ENCODE results near the gene TNS3.

Gene TNS3

DNA sequence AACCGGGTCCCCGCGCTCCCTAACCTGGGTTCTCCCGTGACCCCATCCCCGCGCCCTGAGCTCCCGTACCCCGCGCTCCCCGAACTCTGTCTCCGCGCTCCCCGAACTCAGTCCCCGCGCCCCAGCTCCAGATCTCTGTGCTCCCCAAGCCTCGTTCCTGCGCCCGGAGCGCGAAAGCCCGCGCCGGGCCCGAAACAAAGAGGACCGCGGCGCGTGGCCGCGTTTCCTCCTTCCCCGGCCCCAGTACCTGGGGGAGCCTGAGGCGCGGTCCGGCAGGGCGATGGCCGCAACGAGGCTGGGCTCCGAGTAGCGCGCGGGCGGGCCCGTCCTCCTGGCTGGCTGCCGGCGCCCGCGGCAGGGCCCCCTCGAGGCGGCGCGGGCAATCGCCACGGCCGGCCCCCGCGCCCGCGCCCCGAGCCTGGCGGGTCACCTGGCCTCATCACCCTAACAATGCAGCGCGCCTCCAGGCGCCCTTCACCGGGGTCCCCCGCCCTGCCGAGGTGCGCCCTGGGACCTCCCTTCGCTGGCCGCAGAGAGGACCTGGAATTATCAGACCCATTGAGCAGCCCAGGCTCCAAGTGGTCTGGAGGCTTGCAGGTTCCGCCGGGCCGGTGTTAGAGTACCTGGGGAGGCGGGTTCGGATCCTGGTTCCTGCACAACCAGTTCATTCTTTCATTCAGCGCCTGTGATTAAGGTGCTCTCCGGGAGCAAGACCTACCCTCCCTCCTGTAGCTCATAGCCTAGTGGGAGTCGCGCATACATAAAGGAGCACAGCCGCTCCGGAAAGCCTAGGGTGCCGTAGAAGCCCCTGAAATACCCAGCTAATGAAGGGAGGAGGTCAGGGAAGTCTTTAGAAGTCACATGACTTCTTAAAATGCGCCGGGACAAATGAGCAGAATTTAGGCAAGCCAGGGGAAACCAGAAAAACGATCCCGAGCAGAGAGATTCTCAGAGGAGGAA, at the start of gene TNS3:
TSS of gene TNS3 (minus strand) at position 308 of the 960 bp plus-strand sequence. CDS start 142,475 bp downstream, outside the sequence.
- Histone ChIP-seq H3K27me3 (ENCODE audit: insufficient read depth, low read length) (no peaks in the 10 kb centered on the region), H3K79me2 (ENCODE audit: control insufficient read depth, insufficient read depth, low read length, unreplicated experiment) (peaks cover 48% of the 10 kb centered on the region), H3K27ac (ENCODE audit: low read depth, low read length) (peak within 1 kb of the TSS; percentile 96), H3K36me3 (ENCODE audit: insufficient read depth, low read length) (no peaks in the 10 kb centered on the region), H3K4me1 (ENCODE audit: control insufficient read depth, insufficient read depth, low read length, unreplicated experiment) (peaks cover 54% of the 10 kb centered on the region), H3K4me3 (ENCODE audit: low read depth, low read length) (peak within 1 kb of the TSS; percentile 92), H2AFZ (ENCODE audit: low read length, unreplicated experiment) (peak within 1 kb of the TSS; percentile 40)

DNA sequence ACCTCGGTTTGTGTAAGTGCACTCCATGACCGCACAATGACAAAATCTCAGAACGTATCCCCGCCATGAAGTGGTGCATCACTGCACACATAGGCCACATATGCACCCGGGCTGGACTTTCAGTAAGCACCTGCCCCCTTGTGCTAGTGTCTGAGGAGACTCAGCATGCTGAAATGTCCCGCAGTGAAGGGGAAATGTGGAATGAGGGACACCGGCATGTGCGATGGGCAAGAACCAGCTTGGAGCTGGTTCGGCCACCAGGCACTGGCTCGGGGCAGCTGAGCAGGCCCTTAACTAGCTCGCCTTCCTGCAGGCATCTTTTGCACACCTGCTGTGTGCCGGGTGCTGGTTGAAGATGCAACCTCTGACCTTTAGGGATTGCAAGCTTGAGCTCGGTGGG, 49.8 kb upstream of the TNS3 start:
- no peak overlapping the region for H3K27ac ChIP-seq (ENCODE audit: low read depth, low read length)
- H2AFZ ChIP-seq (ENCODE audit: low read length, unreplicated experiment): no peak overlapping the region
- no peaks in the 10 kb centered on the region for H3K36me3 ChIP-seq (ENCODE audit: insufficient read depth, low read length)
- no peaks in the 10 kb centered on the region for H3K27me3 ChIP-seq (ENCODE audit: insufficient read depth, low read length)
- H3K4me3 ChIP-seq (ENCODE audit: low read depth, low read length): no peak overlapping the region
- H3K79me2 ChIP-seq (ENCODE audit: control insufficient read depth, insufficient read depth, low read length, unreplicated experiment): no peaks in the 10 kb centered on the region
- peaks cover 17% of the 10 kb centered on the region for H3K4me1 ChIP-seq (ENCODE audit: control insufficient read depth, insufficient read depth, low read length, unreplicated experiment)

DNA sequence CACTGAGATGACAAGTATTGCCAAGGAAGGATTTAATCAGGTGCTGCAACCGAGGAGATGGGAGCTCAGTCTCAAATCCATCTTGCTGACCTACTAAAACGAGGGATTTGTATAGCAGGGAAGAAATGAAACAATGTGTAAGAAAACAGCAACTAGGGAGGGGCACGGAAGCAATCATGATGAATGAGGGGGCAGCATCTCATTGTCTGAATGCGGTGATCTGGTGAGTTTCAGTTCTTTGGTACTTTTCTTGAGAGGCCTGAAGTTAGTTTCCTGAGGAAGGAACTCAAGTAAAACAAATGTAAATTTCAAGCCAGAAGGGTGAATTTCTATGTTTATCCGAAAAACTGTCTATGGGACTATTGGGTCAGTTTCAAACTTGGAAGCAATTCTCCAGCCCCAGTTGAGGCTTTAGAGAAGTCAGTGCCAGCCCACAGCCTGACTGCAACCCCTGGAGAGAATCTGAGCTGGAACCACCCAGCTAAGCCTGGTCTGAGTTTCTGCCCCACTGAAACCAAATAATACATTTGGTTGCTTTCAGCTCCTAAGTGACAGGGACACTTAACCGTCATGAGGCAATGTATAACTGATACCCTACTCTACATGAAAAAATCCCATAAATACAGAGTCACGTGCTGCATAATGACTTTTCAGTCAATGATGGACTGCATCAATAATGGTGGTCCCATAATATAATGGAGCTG, 45.8 kb upstream of the TNS3 start:
- Histone ChIP-seq H3K79me2 (ENCODE audit: control insufficient read depth, insufficient read depth, low read length, unreplicated experiment) (no peaks in the 10 kb centered on the region), H3K27me3 (ENCODE audit: insufficient read depth, low read length) (no peaks in the 10 kb centered on the region), H3K4me1 (ENCODE audit: control insufficient read depth, insufficient read depth, low read length, unreplicated experiment) (peaks cover 9% of the 10 kb centered on the region), H3K4me3 (ENCODE audit: low read depth, low read length) (no peak overlapping the region), H2AFZ (ENCODE audit: low read length, unreplicated experiment) (no peak overlapping the region), H3K36me3 (ENCODE audit: insufficient read depth, low read length) (no peaks in the 10 kb centered on the region), H3K27ac (ENCODE audit: low read depth, low read length) (no peak overlapping the region)

DNA sequence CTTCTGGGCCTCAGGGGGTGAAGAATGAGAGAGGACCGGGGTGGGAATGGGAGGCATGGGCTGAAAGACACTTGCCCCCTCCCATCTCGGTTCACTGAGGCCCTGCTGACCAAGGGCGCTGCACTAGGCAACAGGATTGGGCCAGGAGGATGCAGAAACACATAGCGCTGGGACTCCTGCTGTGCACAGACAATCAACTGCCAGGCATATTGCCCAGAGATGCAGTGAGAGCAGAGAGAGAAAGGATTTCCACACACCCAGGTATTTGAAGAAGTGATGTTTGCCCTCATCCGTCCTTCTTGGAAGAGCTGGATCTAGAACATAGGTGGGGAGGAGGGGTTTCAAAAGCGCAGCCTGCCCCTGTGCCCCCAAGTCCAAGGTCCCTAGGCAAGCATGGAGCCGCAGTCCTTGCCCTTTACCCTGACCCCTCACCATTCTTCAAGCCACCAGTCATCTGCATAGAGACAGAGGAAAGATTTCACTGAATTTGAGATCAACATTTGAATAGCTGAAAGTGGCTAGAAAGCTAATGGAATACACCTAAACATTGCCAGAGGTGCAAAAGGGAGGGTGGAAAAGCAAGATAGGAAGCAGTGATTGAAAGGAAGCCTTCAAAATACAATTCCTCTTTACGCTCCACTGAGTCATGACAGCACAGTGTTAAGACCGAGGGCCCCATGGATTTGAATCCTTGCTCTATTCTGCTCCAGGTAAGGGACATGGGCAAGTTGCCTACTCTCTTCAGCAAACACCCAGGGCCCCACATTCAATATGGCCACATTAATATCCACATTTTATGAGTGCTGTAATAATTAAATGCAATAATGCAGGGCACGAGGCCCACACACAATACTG, 44.2 kb upstream of the TNS3 start:
- no peak overlapping the region for H3K27ac ChIP-seq (ENCODE audit: low read depth, low read length)
- no peak overlapping the region for H2AFZ ChIP-seq (ENCODE audit: low read length, unreplicated experiment)
- H3K79me2 ChIP-seq (ENCODE audit: control insufficient read depth, insufficient read depth, low read length, unreplicated experiment): no peaks in the 10 kb centered on the region
- H3K4me3 ChIP-seq (ENCODE audit: low read depth, low read length): no peak overlapping the region
- H3K27me3 ChIP-seq (ENCODE audit: insufficient read depth, low read length): no peaks in the 10 kb centered on the region
- no peaks in the 10 kb centered on the region for H3K36me3 ChIP-seq (ENCODE audit: insufficient read depth, low read length)
- peaks cover 13% of the 10 kb centered on the region for H3K4me1 ChIP-seq (ENCODE audit: control insufficient read depth, insufficient read depth, low read length, unreplicated experiment)

DNA sequence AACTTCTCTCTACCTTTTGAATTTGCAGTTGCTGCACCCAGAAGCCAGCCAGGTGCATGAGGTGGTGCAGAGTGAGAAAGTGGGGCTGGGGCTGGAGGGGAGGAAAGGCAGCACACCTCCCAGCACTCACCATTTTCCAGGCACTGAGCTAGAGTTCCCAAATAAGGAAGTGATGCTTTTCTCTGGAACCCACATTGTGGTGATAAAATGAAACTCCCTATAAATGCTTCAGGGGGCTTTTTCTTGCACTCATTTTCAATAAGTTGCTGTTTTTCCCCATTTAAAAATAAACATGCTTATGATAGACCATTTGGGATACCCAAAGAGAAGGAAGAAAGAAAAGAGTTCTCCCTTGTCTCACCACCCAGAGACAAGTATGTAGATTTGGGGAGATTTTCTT, 42.8 kb upstream of the TNS3 start:
- H2AFZ ChIP-seq (ENCODE audit: low read length, unreplicated experiment): no peak overlapping the region
- no peaks in the 10 kb centered on the region for H3K36me3 ChIP-seq (ENCODE audit: insufficient read depth, low read length)
- peaks cover 13% of the 10 kb centered on the region for H3K4me1 ChIP-seq (ENCODE audit: control insufficient read depth, insufficient read depth, low read length, unreplicated experiment)
- no peaks in the 10 kb centered on the region for H3K27me3 ChIP-seq (ENCODE audit: insufficient read depth, low read length)
- no peak overlapping the region for H3K27ac ChIP-seq (ENCODE audit: low read depth, low read length)
- no peak overlapping the region for H3K4me3 ChIP-seq (ENCODE audit: low read depth, low read length)
- no peaks in the 10 kb centered on the region for H3K79me2 ChIP-seq (ENCODE audit: control insufficient read depth, insufficient read depth, low read length, unreplicated experiment)

DNA sequence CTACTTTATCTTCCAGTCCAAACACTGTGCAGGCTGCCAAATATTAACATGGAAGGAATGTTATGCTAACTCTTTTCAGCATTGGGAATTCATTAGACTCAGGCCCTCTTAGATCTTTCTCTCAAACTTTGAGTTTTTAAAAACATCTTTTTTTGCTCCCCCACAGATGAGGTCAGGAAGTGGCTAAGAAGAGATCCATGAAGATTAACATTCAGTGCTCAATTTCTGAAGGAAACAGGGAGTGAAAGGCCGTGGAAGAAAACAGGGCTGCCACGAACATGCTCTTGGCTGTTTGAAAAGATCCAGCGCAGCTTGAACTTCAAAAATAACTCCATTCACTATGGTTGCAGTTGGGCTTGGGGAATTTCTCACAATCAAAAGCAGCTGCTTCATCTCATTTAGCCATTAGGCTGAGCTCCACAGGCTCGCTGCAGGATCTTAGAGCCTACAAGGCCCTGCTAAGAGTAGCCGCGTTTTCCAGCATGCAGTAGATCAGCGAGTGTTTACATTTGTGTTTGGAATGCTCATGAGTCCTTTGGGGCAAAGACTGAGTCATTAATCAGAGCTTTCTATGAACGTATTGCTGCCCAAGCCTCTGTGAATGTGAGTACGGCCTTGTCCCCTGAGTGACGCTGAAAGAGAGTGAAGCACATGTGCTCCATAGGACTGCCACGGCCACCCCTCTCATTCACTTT, 41.2 kb upstream of the TNS3 start:
- Histone ChIP-seq H3K27ac (ENCODE audit: low read depth, low read length) (peak overlapping the region; percentile 48), H2AFZ (ENCODE audit: low read length, unreplicated experiment) (peak overlapping the region; percentile 58), H3K4me3 (ENCODE audit: low read depth, low read length) (no peak overlapping the region)

DNA sequence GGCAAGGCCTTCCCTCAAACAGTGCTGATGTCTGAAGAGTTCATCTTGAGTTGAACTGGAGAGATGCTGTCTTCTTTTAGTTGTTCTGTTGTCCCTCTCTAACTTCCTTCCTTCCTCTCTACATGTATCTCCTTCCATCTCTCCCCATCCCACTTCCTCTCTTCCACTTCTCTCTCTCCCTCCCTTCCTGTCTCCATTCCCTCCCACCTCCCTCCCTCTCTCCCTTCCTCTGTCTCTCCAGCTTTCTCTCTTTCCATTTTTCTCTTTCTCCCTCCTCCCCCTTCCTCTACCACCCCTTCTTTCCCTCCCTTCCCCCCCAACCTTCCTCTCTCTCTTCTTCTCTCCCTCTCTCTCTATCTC, 40.7 kb upstream of the TNS3 start:
- H3K27ac ChIP-seq (ENCODE audit: low read depth, low read length): peak overlapping the region; percentile 48
- H3K27me3 ChIP-seq (ENCODE audit: insufficient read depth, low read length): no peaks in the 10 kb centered on the region
- no peaks in the 10 kb centered on the region for H3K36me3 ChIP-seq (ENCODE audit: insufficient read depth, low read length)
- H3K79me2 ChIP-seq (ENCODE audit: control insufficient read depth, insufficient read depth, low read length, unreplicated experiment): no peaks in the 10 kb centered on the region
- peaks cover 13% of the 10 kb centered on the region for H3K4me1 ChIP-seq (ENCODE audit: control insufficient read depth, insufficient read depth, low read length, unreplicated experiment)
- H2AFZ ChIP-seq (ENCODE audit: low read length, unreplicated experiment): peak overlapping the region; percentile 58
- H3K4me3 ChIP-seq (ENCODE audit: low read depth, low read length): no peak overlapping the region

More for the DNA sequence above, 41.2 kb upstream of the TNS3 start:
- no peaks in the 10 kb centered on the region for H3K79me2 ChIP-seq (ENCODE audit: control insufficient read depth, insufficient read depth, low read length, unreplicated experiment)
- peaks cover 13% of the 10 kb centered on the region for H3K4me1 ChIP-seq (ENCODE audit: control insufficient read depth, insufficient read depth, low read length, unreplicated experiment)
- H3K36me3 ChIP-seq (ENCODE audit: insufficient read depth, low read length): no peaks in the 10 kb centered on the region
- no peaks in the 10 kb centered on the region for H3K27me3 ChIP-seq (ENCODE audit: insufficient read depth, low read length)

DNA sequence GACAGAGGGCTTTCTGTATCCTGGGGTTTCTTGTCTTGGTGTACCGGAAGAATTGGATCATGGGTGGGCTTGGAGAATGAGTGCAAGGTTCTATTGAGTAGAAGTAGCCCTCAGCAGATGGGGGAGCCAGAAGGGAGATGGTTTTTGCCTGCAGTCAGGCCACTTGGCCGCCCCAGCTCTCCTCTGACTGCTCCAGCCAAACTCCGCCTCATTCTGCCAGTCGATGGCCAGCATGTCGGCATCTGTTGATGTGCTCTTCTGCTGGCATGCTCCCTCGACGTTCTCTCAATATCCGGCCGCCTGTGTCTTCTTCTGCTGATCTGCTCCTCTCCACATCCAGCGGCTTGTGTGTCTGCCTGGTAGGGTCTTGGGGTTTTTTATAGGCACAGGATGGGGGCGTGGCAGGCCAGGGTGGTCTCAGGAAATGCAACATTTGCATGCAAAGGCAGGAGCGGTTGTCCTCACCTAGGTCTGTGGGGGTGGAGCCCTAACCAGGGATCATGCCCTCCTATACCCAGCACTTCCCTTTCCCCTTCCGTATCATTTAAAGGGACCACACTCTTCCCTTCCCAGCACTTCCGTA, 40.2 kb upstream of the TNS3 start:
- Histone ChIP-seq H3K27ac (ENCODE audit: low read depth, low read length) (no peak overlapping the region), H3K4me3 (ENCODE audit: low read depth, low read length) (no peak overlapping the region), H3K27me3 (ENCODE audit: insufficient read depth, low read length) (no peaks in the 10 kb centered on the region), H3K4me1 (ENCODE audit: control insufficient read depth, insufficient read depth, low read length, unreplicated experiment) (peaks cover 13% of the 10 kb centered on the region), H3K79me2 (ENCODE audit: control insufficient read depth, insufficient read depth, low read length, unreplicated experiment) (no peaks in the 10 kb centered on the region), H3K36me3 (ENCODE audit: insufficient read depth, low read length) (no peaks in the 10 kb centered on the region), H2AFZ (ENCODE audit: low read length, unreplicated experiment) (no peak overlapping the region)

DNA sequence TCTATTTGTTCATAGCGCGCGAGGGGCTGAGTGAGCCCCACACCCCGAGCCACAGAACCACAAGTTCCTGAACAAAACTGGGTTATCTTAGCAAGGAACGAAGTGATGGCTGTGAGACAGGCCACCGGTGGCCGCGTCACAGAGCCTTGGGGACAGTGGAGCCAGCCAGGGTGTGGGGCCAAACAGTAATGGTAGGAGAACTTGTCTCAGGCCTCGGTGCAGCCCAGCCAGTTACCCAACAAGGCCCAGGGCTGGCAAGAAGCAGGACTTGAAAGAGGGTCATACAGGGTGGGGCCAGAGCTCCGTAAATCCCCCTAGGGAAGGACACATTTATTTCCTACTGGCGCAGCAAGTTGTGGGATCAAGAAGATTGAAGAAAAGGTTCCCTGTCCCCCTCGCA, 39.4 kb upstream of the TNS3 start:
- no peak overlapping the region for H3K4me3 ChIP-seq (ENCODE audit: low read depth, low read length)
- H3K4me1 ChIP-seq (ENCODE audit: control insufficient read depth, insufficient read depth, low read length, unreplicated experiment): peaks cover 13% of the 10 kb centered on the region
- H2AFZ ChIP-seq (ENCODE audit: low read length, unreplicated experiment): no peak overlapping the region
- no peaks in the 10 kb centered on the region for H3K27me3 ChIP-seq (ENCODE audit: insufficient read depth, low read length)
- no peaks in the 10 kb centered on the region for H3K79me2 ChIP-seq (ENCODE audit: control insufficient read depth, insufficient read depth, low read length, unreplicated experiment)
- H3K36me3 ChIP-seq (ENCODE audit: insufficient read depth, low read length): no peaks in the 10 kb centered on the region
- H3K27ac ChIP-seq (ENCODE audit: low read depth, low read length): no peak overlapping the region
